ENCODE measurements around the gene PER2.

Gene PER2

DNA sequence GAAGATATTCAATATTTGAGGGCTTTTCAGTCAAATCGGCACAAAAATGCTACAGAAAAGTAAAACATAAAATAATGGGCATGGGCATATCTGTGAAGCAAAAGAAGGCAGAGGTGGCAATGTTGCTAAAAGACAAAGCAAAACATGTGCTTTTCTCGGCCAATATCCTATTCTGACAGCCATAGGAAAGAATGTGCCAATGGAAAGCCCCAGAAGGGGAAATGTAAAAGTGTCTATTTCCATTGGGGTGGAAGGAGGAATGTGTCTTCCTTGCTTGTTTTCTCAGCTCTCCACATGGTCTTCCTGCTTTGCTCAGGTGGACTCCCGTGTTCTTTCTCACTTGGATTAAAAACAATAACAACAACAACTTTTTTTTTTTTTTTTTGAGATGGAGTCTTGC, 13.7 kb upstream of the PER2 start:
- H3K4me1 ChIP-seq (ENCODE audit: insufficient read depth, low read length) = no peaks in the 10 kb centered on the region; the same call in 1 of the 2 replicates
- no peaks in the 10 kb centered on the region for H3K36me3 ChIP-seq (ENCODE audit: insufficient read depth, low read length)
- H3K9me3 ChIP-seq (ENCODE audit: control insufficient read depth, insufficient read depth, low read length) = no peaks in the 10 kb centered on the region
- H3K9ac ChIP-seq (ENCODE audit: low read depth, low read length) = no peak overlapping the region

DNA sequence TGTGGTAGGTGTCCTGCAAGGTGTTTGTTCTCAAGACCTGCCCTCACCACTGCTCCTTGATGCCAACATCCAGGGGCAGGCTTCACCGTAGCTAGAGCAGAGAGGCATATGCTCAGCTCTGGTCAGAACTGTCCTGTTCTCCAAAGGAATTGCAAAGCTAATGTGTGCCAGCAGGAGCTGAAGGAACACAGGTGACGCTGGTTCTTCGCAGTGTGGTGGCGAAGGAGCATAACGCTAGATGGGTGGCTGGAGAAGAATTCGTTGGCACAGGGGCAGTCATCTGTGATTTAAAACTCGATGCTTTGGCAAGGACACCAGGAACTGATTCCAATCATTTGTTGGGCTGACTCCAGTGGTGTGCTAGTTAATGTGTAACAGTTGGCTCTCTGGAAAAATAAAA, 11.4 kb upstream of the PER2 start:
- Histone ChIP-seq H3K36me3 (ENCODE audit: insufficient read depth, low read length) (no peaks in the 10 kb centered on the region), H3K9me3 (ENCODE audit: control insufficient read depth, insufficient read depth, low read length) (no peaks in the 10 kb centered on the region), H3K4me1 (ENCODE audit: insufficient read depth, low read length) (no peaks in the 10 kb centered on the region; the same call in 1 of the 2 replicates), H3K9ac (ENCODE audit: low read depth, low read length) (no peak overlapping the region)

DNA sequence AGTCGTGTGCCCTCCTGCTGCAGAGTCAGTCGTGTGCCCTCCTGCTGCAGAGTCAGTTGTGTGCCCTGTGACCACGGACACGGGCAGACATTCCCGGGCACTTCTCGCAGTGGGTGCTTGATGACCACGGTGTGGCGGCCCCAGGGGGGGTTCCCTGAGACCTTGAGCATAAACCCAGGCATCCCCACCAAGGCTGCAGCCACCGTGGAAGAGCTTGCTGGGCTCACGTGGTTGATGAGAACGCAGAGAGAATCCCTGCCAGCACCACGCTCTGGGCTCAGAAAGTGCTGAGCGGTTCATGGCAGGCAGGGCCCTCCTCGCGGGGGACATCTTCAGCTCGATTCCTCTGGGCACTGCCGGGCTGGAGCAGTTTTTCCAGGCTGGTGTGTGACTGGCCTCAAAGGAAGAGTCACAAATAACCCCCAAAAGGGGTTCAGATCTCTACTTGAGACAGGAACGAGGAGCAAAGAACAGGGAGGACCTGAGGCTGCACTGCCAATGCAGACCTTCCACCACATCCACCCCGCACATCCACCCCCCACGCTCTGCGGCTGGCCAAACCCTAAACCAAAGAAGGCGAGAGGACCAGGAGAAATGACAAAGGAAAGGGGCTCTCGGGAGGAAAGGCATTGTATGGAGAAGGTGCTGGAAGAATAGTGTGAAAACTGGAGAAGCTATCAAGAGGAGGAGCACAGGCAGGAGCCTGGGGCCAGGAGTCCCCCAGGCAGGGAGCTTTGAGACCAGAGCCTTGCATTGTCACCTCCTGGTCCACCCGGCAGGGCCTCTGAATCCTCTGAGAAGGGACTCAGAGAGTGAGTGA, 8.4 kb upstream of the PER2 start:
- no peaks in the 10 kb centered on the region for H3K36me3 ChIP-seq (ENCODE audit: insufficient read depth, low read length)
- H3K9ac ChIP-seq (ENCODE audit: low read depth, low read length) = no peak overlapping the region
- H3K9me3 ChIP-seq (ENCODE audit: control insufficient read depth, insufficient read depth, low read length) = no peaks in the 10 kb centered on the region
- no peaks in the 10 kb centered on the region for H3K4me1 ChIP-seq (ENCODE audit: insufficient read depth, low read length)

DNA sequence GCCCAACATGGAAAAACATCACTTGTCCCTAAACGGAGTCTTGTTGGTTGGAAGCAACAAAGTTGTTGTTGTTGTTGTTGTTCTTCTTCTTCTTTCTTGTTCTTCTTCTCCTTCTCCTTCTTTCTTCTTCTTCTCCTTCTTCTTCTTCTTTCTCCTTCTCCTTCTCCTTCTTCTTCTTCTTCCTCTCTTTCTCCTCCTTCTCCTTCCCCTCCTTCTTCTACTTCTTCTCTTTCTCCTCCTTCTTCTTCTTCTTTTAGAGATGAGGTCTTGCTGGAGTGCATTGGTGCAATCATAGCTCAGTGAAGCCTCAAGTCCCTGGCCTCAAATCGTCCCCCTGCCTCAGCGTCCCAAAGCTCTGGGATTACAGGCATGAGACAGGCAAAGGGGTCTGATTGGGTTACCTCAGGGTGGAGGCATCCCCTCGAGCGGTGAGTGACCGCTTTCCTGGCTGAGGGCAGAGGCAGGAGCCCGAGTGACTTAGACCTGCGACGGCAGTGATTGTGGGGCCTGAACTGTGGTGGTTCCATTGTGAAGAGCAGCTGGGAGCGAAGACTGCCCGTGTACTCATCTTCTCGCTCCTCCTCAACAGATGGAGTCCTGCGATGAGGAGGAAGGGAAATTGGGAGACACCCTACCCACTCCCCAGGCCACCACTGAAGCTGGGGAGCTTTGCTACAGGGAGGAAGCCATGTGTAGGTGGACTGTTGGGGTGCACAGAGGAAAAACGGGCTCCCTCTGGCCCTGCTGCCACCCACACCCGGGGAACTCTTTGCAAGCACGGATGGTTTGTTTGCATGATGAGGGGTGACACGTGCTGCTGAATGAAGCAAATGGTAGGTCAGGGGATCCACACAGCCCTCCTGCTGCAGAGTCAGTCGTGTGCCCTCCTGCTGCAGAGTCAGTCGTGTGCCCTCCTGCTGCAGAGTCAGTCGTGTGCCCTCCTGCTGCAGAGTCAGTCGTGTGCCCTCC, 7.0 kb upstream of the PER2 start:
- Histone ChIP-seq H3K9me3 (ENCODE audit: control insufficient read depth, insufficient read depth, low read length) (no peaks in the 10 kb centered on the region), H3K4me1 (ENCODE audit: insufficient read depth, low read length) (peaks cover 5% of the 10 kb centered on the region), H3K36me3 (ENCODE audit: insufficient read depth, low read length) (no peaks in the 10 kb centered on the region), H3K9ac (ENCODE audit: low read depth, low read length) (no peak overlapping the region)

DNA sequence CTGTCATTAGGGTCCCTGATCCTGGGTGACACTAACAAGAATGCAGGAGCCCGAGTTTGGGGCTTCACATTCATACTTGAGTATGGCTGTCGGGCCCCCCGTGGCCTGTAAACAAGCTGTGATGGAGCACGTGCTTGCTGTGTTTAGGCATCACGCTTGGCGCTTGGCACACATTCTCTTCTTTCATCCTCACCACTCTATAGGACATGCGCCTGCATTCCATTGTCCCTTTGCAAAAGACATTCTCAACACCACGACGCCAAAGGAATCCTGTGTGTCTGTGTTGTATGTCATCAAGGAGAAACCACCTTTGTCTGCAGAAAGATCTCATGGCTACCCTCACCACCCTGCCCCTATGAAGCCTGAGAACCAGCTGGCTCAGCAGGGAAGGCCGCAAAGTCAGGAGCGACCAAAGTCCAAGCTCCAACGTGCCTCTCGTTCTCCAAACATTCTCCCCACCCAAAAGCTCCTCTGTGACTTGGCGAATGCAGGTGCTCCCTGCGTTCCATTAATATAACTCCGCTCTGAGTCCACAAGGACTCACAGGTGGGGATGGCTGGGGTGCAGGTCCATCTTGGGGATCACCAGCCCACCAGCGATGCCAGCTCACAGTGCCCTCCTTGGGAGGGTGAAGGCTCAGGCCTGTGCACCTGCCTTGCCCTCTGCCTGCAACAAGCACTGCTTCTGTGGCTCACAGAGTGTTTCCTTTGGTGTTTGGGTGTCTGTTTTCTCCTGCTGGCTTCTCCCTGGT, 6.2 kb upstream of the PER2 start:
- Histone ChIP-seq H3K36me3 (ENCODE audit: insufficient read depth, low read length) (no peaks in the 10 kb centered on the region), H3K9me3 (ENCODE audit: control insufficient read depth, insufficient read depth, low read length) (no peaks in the 10 kb centered on the region)

DNA sequence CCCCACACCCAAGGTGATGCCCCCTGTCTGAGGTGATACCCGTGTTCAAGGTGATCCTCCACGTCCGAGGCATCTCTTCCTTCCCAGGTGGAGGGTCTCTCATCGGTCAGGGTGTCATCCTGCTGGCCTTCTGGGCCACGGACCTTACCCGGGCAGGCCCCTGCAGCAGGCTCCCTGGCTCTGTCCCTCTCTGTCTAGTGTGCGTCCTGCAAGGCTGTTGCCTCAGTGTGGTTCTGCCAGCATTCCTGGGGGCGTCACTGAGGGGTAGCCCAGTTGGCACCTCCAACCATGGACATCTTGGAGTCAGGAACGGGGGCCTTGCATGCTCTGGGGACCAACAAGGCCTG, 5.6 kb upstream of the PER2 start:
- Histone ChIP-seq H3K9me3 (ENCODE audit: control insufficient read depth, insufficient read depth, low read length) (no peaks in the 10 kb centered on the region), H3K4me1 (ENCODE audit: insufficient read depth, low read length) (peaks cover 16% of the 10 kb centered on the region), H3K9ac (ENCODE audit: low read depth, low read length) (no peak overlapping the region), H3K36me3 (ENCODE audit: insufficient read depth, low read length) (no peaks in the 10 kb centered on the region)

More for the DNA sequence above, 6.2 kb upstream of the PER2 start:
- H3K9ac ChIP-seq (ENCODE audit: low read depth, low read length) = no peak overlapping the region
- peaks cover 13% of the 10 kb centered on the region for H3K4me1 ChIP-seq (ENCODE audit: insufficient read depth, low read length)

DNA sequence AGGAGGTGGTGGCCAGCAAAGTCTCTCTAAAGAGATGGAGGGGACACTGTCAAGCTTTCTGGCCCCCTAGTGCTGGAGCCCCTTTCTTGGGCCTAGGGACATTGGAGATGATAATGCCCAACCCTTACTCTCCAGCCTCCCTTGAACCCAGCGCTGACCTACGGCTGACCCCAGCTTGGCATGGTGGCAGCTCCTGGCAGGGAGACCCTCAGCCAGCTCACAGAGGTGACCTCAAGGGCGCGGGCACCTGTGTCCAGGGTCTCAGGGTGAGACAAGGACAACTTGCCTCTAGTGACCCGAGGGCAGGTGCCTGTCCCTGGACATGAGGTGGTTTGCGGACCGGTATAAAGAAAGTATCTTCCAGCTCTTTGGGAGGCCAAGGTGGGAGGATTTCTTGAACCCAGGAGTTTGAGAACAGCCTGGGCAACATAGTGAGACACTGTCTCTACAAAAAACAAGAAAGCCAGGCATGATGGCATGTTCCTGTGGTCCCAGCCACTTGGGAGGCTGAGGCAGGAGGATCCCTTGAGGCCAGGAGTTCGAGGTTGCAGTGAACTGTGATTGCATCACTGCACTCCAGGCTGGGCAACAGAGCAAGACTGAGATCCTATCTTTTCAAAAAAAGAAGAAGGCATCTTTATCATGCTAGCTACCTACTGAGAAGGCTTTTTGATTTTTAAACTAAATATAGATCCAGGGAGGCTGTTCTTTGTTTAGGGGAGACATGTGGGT, 3.3 kb upstream of the PER2 start:
- Histone ChIP-seq H3K4me1 (ENCODE audit: insufficient read depth, low read length) (peaks cover 20% of the 10 kb centered on the region), H3K9me3 (ENCODE audit: control insufficient read depth, insufficient read depth, low read length) (no peaks in the 10 kb centered on the region), H3K9ac (ENCODE audit: low read depth, low read length) (no peak overlapping the region), H3K36me3 (ENCODE audit: insufficient read depth, low read length) (no peaks in the 10 kb centered on the region)

DNA sequence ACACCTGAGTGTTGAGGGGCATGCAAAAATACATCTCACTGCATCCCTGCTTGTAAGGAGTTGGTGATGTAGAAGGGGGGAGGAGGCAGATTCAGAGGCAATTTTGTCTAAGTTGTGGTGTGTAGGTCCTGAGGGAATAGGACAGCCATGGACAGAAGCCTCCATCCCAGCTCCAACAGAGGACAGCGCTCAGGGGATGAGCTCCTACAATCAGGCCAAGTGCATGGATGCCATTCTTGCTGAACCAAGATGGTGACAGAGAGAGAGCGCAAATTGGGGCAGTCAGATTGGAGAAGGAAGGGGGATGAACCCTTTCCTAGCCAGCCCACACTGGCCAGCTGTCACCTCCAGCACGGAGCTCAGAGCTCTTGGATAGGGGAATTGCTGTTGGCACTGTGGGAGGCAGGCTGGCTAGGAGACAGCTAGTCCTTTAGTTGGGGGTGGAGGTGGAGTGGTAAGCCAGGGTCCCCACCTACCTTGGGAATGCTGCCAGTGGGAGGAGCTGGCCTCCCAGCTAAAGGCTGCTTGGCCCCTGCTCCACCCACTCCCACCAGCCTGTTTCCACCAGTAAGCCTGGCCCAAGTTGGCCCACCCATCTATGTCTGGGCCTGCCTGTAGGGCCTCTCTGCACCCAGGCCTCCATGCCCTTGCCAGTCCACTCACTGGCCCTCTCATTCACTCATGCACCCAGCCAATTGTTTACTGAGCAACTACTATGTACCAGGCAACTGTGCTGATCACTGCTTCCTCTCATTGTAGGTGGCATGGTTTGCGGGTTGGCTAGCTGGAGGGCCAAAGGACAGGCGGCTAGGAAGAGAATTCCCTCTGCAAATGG, 2.5 kb upstream of the PER2 start:
- H3K9ac ChIP-seq (ENCODE audit: low read depth, low read length) = no peak overlapping the region
- H3K9me3 ChIP-seq (ENCODE audit: control insufficient read depth, insufficient read depth, low read length) = no peaks in the 10 kb centered on the region
- no peaks in the 10 kb centered on the region for H3K36me3 ChIP-seq (ENCODE audit: insufficient read depth, low read length)
- peaks cover 26% of the 10 kb centered on the region for H3K4me1 ChIP-seq (ENCODE audit: insufficient read depth, low read length)

DNA sequence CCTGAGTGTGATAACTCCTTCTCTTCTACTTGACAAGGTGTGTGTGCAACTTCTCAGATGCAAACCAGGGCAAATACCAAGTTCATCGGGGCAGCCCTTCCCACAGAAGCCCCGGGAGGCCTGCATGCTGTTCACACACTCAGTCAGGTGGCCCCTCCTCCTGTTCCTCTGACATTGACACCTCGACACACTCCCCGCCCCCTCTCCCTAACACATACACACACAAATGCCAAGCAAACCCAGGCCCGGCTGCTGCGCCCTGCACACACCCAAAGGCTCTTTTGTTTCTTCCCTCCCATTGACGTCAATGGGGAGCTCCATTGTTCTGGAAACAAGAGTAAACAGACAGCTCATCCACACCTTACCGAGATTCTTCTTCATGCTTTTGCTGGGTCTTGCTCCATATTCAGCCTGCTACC, 1.7 kb upstream of the PER2 start:
- Histone ChIP-seq H3K9ac (ENCODE audit: low read depth, low read length) (peak overlapping the region; percentile 57; the same call in 1 of the 2 replicates), H3K36me3 (ENCODE audit: insufficient read depth, low read length) (no peaks in the 10 kb centered on the region), H3K9me3 (ENCODE audit: control insufficient read depth, insufficient read depth, low read length) (no peaks in the 10 kb centered on the region), H3K4me1 (ENCODE audit: insufficient read depth, low read length) (peaks cover 34% of the 10 kb centered on the region)

DNA sequence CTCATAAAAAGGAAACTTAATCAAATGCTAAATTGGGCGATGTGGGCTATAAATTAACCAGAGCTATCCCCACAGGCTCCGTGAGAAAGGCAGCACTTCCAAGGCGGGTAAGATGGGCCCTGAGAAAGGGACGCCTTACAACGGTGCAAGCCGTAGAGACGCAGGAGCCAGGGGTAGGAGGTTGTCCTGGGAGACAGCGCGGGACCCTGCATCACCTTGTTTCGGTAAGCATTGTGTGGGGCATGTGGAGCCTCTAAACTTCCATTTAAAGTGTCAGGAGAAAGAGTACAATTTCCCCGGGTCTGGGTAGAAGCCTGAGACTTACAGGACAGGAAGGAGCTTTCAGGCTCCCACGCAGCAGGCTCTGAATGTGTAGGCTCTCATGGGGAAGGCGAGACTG, 1.2 kb upstream of the PER2 start:
- peak overlapping the region; percentile 57 for H3K9ac ChIP-seq (ENCODE audit: low read depth, low read length)
- no peaks in the 10 kb centered on the region for H3K36me3 ChIP-seq (ENCODE audit: insufficient read depth, low read length)
- H3K9me3 ChIP-seq (ENCODE audit: control insufficient read depth, insufficient read depth, low read length) = no peaks in the 10 kb centered on the region
- H3K4me1 ChIP-seq (ENCODE audit: insufficient read depth, low read length) = peaks cover 34% of the 10 kb centered on the region

DNA sequence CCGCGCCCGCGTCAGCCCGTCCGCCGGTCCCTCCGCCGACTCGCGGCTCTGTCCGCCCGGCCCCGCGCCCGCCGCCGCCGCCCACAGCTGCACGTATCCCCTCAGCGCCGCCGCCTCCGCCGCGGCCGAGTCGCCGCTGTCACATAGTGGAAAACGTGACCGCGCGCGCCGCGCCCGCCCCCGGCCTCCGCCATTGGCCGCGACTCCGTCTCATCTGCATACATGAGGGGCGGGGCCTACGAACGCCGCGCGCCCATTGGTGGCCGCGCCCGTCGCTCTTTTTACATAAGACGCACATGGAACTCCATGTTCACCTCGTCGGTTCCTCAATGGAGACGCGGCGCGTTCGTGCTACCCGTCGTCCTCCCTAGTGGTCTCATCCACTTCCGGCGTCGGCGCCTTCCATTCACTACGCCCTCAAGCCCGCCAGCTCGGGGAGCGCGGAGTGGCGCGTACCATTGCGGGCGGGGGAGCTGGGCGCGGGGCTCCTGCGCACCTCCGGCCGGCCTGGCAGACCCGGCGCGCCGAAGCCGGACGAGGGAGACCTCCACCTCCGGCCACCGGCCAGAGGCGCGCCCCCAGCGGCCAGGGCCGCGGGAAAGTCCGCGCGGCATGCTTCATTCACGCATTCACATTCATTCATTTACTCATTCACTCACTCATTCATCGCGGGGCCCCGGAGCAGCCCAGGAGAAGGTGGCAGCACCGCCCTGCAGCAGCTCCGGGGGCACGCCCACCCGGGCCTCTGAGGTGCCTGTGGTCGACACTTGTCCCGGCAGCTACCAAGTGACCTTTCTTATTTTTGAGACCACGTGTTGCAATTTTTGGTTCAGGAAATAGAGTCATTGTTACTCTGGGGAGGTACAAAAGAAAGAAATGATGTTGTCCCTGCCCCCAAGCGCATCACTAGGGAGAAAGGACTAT, 502 bp upstream of the PER2 start:
- peaks cover 34% of the 10 kb centered on the region for H3K4me1 ChIP-seq (ENCODE audit: insufficient read depth, low read length)
- H3K9ac ChIP-seq (ENCODE audit: low read depth, low read length) = peak overlapping the region; percentile 76
- no peaks in the 10 kb centered on the region for H3K36me3 ChIP-seq (ENCODE audit: insufficient read depth, low read length)
- no peaks in the 10 kb centered on the region for H3K9me3 ChIP-seq (ENCODE audit: control insufficient read depth, insufficient read depth, low read length)

DNA sequence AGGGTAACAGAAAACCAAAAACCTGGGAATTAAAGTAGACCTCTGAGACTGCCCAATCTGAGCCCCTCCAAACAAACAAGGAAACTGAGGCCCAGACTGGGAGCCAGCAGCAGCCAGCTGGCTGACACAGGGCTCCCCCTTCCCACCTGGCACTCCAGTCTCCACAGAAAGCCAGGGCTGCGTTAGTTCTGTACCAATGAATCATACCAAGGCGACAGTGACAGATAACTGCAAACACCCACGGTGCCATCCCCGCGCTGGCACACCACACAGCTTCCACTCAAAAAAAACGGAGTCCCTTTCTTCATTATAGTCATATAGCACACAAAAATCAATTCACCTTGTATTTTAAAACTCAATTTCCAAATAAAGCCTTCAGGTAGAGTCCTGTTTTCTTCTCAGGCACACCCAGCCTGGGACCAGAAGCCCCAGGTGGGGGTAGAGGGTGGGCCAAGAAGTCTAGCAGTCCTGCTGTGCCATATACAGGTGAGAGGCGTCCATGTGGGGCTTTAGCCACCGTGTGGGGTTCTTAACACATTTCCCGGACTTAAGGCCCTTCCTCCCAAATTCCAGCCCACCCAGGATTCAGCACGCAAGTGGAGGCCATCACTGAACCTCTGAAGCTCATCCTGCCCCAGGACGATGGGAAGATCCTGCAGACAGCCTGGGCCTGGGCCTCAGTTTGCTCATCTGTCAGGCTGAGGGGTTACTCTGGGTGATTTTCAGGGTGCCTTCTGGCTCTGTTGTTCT, 1.2 kb downstream of the PER2 start:
- no peaks in the 10 kb centered on the region for H3K9me3 ChIP-seq (ENCODE audit: control insufficient read depth, insufficient read depth, low read length)
- peak overlapping the region; percentile 76; the same call in 1 of the 2 replicates for H3K9ac ChIP-seq (ENCODE audit: low read depth, low read length)
- H3K4me1 ChIP-seq (ENCODE audit: insufficient read depth, low read length) = peaks cover 34% of the 10 kb centered on the region
- no peaks in the 10 kb centered on the region for H3K36me3 ChIP-seq (ENCODE audit: insufficient read depth, low read length)
